K562 (cell line): ENCODE measurements around the gene PHETA1. TPM values are rescaled to one million over a fixed set of nuclear protein-coding genes. Genes with fewer than 3 reads are reported as not detected.

Experiments
- ESRRB ChIP-seq: fragments of 250-450 bp; sonication (Bioruptor Pico); IDR thresholded peaks from 2 replicates; pipeline ENCODE4 v1.5.0; 2020; ENCODE audit warnings: mild to moderate bottlenecking, moderate library complexity, borderline replicate concordance
- MTA2 ChIP-seq: fragments of 450-650 bp; IDR thresholded peaks from 2 replicates; pipeline ENCODE4 v1.6.1; 2016; ENCODE audit warnings: low read depth
- TCF3 ChIP-seq: sonication (generic); formaldehyde crosslinking; IDR thresholded peaks from 2 replicates; pipeline ENCODE4 v1.4.0; 2020; ENCODE audit warnings: mild to moderate bottlenecking, missing genetic modification reagents
- ZNF699 ChIP-seq: fragments of 250-450 bp; sonication (Bioruptor Pico); IDR thresholded peaks from 2 replicates; pipeline ENCODE4 v1.8.0; 2021; ENCODE audit warnings: mild to moderate bottlenecking, moderate library complexity; ENCODE audit not compliant: insufficient replicate concordance
- polyA plus RNA-seq, 8 experiments: library from polyadenylated mRNA; depleted of rRNA in 4 of 8; stranded (reverse) in 5 of 8; unstranded in 3 of 8; fragments of >200 nt; fragmentation: Nextera tagmentation in 2 of 8; fragmentation: Illumina TruSeq in 1 of 8; extraction: Ambion mirVana in 2 of 8; extraction: Trizol in 1 of 8; gene quantifications; 2 replicates each; pipeline versions ENCODE4 v1.2.1 to v1.2.3, GENCODE V29; 2011 to 2014; ENCODE audit warnings: inconsistent platforms in 1 of 8, missing spikeins in 1 of 8
- total RNA-seq, 7 experiments: library from RNA; depleted of rRNA in 6 of 7; stranded (reverse); fragments of >200 nt in 6 of 7; fragmentation: Illumina TruSeq in 2 of 7; extraction: Trizol in 2 of 7; gene quantifications; 2 replicates each; pipeline versions ENCODE4 v1.2.1 to v1.2.3, GENCODE V29; 2011 to 2021; ENCODE audit warnings: low replicate concordance in 1 of 7
- TF ChIP-seq, protein P1 (sequence below): fragments of 450-650 bp; IDR thresholded peaks from 2 replicates; pipeline ENCODE4 v1.6.1; 2018; ENCODE audit not compliant: partially characterized antibody
- TF ChIP-seq, protein P2 (sequence below): sonication (generic); formaldehyde crosslinking; IDR thresholded peaks from 2 replicates; pipeline ENCODE4 v1.8.0; 2022; ENCODE audit warnings: mild to moderate bottlenecking, missing genetic modification reagents
- TF ChIP-seq, protein P3 (sequence below): sonication (generic); formaldehyde crosslinking; IDR thresholded peaks from 2 replicates; pipeline ENCODE4 v1.8.1; 2023; ENCODE audit warnings: mild to moderate bottlenecking, missing genetic modification reagents
- TF ChIP-seq, protein P4 (sequence below): sonication (generic); formaldehyde crosslinking; IDR thresholded peaks from 2 replicates; pipeline ENCODE4 v1.8.0; 2023; ENCODE audit warnings: mild to moderate bottlenecking, missing genetic modification reagents
- TF ChIP-seq, protein P5 (sequence below): fragments of 450-650 bp; formaldehyde crosslinking; conservative IDR thresholded peaks from 2 replicates; pipeline ENCODE4 v1.4.0; 2022; ENCODE audit warnings: mild to moderate bottlenecking, missing genetic modification characterization
- TF ChIP-seq, protein P6 (sequence below): sonication (generic); formaldehyde crosslinking; IDR thresholded peaks from 2 replicates; pipeline ENCODE4 v1.8.1; 2023; ENCODE audit warnings: missing genetic modification reagents, mild to moderate bottlenecking, borderline replicate concordance

The PHETA1 gene
- total and polyA plus RNA-seq, 9 of the 15 experiments (the other 6 are each of a cell fraction or from before 2014, with no cell fraction given) = 0.03 to 12.4 (median 3.0) TPM

DNA sequence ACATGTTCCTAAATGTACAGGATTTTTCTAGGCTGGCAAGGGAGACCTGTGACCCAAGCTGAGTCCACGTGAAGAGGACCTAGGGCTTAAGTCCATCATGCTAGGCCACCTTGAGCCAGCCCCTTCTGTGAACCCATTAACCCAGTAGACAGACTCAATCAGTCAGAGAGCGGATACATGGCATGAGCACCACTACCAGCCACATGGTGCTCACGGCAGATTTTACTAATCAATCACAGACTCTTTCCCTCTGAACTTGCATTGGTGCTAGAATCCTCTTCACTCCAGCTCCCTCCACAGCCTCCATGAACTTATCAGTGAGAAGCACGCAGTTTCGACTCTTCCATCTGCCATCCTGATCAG lies 9.0 kb downstream of the PHETA1 start (continued):
- TF ChIP-seq, protein P1, sequence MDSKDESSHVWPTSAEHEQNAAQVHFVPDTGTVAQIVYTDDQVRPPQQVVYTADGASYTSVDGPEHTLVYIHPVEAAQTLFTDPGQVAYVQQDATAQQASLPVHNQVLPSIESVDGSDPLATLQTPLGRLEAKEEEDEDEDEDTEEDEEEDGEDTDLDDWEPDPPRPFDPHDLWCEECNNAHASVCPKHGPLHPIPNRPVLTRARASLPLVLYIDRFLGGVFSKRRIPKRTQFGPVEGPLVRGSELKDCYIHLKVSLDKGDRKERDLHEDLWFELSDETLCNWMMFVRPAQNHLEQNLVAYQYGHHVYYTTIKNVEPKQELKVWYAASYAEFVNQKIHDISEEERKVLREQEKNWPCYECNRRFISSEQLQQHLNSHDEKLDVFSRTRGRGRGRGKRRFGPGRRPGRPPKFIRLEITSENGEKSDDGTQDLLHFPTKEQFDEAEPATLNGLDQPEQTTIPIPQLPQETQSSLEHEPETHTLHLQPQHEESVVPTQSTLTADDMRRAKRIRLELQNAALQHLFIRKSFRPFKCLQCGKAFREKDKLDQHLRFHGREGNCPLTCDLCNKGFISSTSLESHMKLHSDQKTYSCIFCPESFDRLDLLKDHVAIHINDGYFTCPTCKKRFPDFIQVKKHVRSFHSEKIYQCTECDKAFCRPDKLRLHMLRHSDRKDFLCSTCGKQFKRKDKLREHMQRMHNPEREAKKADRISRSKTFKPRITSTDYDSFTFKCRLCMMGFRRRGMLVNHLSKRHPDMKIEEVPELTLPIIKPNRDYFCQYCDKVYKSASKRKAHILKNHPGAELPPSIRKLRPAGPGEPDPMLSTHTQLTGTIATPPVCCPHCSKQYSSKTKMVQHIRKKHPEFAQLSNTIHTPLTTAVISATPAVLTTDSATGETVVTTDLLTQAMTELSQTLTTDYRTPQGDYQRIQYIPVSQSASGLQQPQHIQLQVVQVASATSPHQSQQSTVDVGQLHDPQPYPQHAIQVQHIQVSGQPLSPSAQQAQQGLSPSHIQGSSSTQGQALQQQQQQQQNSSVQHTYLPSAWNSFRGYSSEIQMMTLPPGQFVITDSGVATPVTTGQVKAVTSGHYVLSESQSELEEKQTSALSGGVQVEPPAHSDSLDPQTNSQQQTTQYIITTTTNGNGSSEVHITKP = no peak
- TF ChIP-seq ZNF699 (CRISPR knock-in tag) = no peak
- TF ChIP-seq, protein P2, sequence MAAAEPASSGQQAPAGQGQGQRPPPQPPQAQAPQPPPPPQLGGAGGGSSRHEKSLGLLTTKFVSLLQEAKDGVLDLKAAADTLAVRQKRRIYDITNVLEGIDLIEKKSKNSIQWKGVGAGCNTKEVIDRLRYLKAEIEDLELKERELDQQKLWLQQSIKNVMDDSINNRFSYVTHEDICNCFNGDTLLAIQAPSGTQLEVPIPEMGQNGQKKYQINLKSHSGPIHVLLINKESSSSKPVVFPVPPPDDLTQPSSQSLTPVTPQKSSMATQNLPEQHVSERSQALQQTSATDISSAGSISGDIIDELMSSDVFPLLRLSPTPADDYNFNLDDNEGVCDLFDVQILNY = no peak
- TF ChIP-seq MTA2 = no peak
- TF ChIP-seq, protein P3, sequence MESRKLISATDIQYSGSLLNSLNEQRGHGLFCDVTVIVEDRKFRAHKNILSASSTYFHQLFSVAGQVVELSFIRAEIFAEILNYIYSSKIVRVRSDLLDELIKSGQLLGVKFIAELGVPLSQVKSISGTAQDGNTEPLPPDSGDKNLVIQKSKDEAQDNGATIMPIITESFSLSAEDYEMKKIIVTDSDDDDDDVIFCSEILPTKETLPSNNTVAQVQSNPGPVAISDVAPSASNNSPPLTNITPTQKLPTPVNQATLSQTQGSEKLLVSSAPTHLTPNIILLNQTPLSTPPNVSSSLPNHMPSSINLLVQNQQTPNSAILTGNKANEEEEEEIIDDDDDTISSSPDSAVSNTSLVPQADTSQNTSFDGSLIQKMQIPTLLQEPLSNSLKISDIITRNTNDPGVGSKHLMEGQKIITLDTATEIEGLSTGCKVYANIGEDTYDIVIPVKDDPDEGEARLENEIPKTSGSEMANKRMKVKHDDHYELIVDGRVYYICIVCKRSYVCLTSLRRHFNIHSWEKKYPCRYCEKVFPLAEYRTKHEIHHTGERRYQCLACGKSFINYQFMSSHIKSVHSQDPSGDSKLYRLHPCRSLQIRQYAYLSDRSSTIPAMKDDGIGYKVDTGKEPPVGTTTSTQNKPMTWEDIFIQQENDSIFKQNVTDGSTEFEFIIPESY = no peak
- TF ChIP-seq ESRRB (CRISPR knock-in tag) = no peak
- TF ChIP-seq, protein P4, sequence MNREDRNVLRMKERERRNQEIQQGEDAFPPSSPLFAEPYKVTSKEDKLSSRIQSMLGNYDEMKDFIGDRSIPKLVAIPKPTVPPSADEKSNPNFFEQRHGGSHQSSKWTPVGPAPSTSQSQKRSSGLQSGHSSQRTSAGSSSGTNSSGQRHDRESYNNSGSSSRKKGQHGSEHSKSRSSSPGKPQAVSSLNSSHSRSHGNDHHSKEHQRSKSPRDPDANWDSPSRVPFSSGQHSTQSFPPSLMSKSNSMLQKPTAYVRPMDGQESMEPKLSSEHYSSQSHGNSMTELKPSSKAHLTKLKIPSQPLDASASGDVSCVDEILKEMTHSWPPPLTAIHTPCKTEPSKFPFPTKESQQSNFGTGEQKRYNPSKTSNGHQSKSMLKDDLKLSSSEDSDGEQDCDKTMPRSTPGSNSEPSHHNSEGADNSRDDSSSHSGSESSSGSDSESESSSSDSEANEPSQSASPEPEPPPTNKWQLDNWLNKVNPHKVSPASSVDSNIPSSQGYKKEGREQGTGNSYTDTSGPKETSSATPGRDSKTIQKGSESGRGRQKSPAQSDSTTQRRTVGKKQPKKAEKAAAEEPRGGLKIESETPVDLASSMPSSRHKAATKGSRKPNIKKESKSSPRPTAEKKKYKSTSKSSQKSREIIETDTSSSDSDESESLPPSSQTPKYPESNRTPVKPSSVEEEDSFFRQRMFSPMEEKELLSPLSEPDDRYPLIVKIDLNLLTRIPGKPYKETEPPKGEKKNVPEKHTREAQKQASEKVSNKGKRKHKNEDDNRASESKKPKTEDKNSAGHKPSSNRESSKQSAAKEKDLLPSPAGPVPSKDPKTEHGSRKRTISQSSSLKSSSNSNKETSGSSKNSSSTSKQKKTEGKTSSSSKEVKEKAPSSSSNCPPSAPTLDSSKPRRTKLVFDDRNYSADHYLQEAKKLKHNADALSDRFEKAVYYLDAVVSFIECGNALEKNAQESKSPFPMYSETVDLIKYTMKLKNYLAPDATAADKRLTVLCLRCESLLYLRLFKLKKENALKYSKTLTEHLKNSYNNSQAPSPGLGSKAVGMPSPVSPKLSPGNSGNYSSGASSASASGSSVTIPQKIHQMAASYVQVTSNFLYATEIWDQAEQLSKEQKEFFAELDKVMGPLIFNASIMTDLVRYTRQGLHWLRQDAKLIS = no peak
- TF ChIP-seq, protein P5, sequence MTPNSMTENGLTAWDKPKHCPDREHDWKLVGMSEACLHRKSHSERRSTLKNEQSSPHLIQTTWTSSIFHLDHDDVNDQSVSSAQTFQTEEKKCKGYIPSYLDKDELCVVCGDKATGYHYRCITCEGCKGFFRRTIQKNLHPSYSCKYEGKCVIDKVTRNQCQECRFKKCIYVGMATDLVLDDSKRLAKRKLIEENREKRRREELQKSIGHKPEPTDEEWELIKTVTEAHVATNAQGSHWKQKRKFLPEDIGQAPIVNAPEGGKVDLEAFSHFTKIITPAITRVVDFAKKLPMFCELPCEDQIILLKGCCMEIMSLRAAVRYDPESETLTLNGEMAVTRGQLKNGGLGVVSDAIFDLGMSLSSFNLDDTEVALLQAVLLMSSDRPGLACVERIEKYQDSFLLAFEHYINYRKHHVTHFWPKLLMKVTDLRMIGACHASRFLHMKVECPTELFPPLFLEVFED (CRISPR knock-in tag) = no peak
- TF ChIP-seq, protein P6, sequence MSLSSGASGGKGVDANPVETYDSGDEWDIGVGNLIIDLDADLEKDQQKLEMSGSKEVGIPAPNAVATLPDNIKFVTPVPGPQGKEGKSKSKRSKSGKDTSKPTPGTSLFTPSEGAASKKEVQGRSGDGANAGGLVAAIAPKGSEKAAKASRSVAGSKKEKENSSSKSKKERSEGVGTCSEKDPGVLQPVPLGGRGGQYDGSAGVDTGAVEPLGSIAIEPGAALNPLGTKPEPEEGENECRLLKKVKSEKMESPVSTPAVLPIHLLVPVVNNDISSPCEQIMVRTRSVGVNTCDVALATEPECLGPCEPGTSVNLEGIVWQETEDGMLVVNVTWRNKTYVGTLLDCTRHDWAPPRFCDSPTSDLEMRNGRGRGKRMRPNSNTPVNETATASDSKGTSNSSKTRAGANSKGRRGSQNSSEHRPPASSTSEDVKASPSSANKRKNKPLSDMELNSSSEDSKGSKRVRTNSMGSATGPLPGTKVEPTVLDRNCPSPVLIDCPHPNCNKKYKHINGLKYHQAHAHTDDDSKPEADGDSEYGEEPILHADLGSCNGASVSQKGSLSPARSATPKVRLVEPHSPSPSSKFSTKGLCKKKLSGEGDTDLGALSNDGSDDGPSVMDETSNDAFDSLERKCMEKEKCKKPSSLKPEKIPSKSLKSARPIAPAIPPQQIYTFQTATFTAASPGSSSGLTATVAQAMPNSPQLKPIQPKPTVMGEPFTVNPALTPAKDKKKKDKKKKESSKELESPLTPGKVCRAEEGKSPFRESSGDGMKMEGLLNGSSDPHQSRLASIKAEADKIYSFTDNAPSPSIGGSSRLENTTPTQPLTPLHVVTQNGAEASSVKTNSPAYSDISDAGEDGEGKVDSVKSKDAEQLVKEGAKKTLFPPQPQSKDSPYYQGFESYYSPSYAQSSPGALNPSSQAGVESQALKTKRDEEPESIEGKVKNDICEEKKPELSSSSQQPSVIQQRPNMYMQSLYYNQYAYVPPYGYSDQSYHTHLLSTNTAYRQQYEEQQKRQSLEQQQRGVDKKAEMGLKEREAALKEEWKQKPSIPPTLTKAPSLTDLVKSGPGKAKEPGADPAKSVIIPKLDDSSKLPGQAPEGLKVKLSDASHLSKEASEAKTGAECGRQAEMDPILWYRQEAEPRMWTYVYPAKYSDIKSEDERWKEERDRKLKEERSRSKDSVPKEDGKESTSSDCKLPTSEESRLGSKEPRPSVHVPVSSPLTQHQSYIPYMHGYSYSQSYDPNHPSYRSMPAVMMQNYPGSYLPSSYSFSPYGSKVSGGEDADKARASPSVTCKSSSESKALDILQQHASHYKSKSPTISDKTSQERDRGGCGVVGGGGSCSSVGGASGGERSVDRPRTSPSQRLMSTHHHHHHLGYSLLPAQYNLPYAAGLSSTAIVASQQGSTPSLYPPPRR = no peak
- 0 out of 2 replicates have a peak, but pooled peaks have one; percentile 12 for TF ChIP-seq TCF3 (CRISPR knock-in tag)
